H1 (cell line): ENCODE data around the gene HOXB3. TPM values are rescaled to one million over a fixed set of nuclear protein-coding genes. Genes with fewer than 3 reads are reported as not detected.
A peak's percentile ranks its signal among the peaks of the same experiment; 100 is the strongest.

ENCODE experiments used
- CTCF ChIA-PET: fragments of 300-600 bp; sonication (Branson Sonifier 250); formaldehyde crosslinking; loops from one replicate; lab custom pipeline; 2021; ENCODE audit not compliant: partially characterized antibody; lab: Charles Lee
- POLR2A ChIA-PET: fragments of 300-600 bp; sonication (Branson Sonifier 250); formaldehyde crosslinking; loops from one replicate; lab custom pipeline; 2021; ENCODE audit warnings: inconsistent platforms; ENCODE audit not compliant: partially characterized antibody; lab: Charles Lee
- DNase-seq, 2 experiments: peaks; one replicate each; pipeline versions ENCODE4 v3.0.0 to v3.0.0-alpha.2; 2010 to 2022; ENCODE audit warnings: low spot score in 2 of 2, low read depth in 1 of 2, mixed read lengths in 1 of 2
- FAIRE-seq: peaks from 2 replicates; lab custom pipeline; 2011; peaks lifted over from hg19 to GRCh38; lab: Jason Lieb, UNC
- H2AFZ ChIP-seq: 2 replicates; pipeline ENCODE4 v1.8.1; 2012; ENCODE audit warnings: low read length, inconsistent platforms
- H2AK5ac ChIP-seq: 2 replicates; pipeline ENCODE4 v1.6.1; 2013; ENCODE audit warnings: low read depth, low read length
- H2BK120ac ChIP-seq: replicated peaks from 2 replicates; pipeline ENCODE3; 2013; ENCODE audit warnings: low read depth, low read length, inconsistent platforms
- H2BK12ac ChIP-seq: 2 replicates; pipeline ENCODE4 v1.6.1; 2013; ENCODE audit warnings: low read depth, low read length
- H2BK15ac ChIP-seq: 2 replicates; pipeline ENCODE4 v1.6.1; 2013; ENCODE audit warnings: low read length
- H2BK20ac ChIP-seq: 2 replicates; pipeline ENCODE4 v1.6.1; 2013; ENCODE audit warnings: low read length
- H2BK5ac ChIP-seq: 2 replicates; pipeline ENCODE4 v1.6.1; 2013; ENCODE audit warnings: low read depth, low read length
- H3K14ac ChIP-seq: 2 replicates; pipeline ENCODE4 v1.6.1; 2013; ENCODE audit warnings: inconsistent platforms; ENCODE audit not compliant: insufficient read length
- H3K18ac ChIP-seq: 2 replicates; pipeline ENCODE4 v1.6.1; 2013; ENCODE audit warnings: low read length; ENCODE audit errors: extremely low read depth
- H3K23ac ChIP-seq: 2 replicates; pipeline ENCODE4 v1.6.1; 2013; ENCODE audit warnings: inconsistent platforms; ENCODE audit not compliant: insufficient read length
- H3K23me2 ChIP-seq: 2 replicates; pipeline ENCODE4 v1.6.1; 2013; ENCODE audit warnings: low read depth, low read length
- H3K27ac ChIP-seq: 2 replicates; pipeline ENCODE4 v1.6.1; 2011; ENCODE audit warnings: low read depth, low read length, inconsistent platforms
- H3K27me3 ChIP-seq, 4 experiments: replicated peaks in 1 of 4; 1 replicate in 1 of 4; 2 replicates in 3 of 4; pipeline versions ENCODE4 v1.6.1 to v1.8.1; 2011 to 2013; ENCODE audit warnings: low read length in 3 of 4, mild to moderate bottlenecking in 3 of 4, inconsistent platforms in 2 of 4, mixed read lengths in 2 of 4, moderate library complexity in 1 of 4; ENCODE audit not compliant: control insufficient read depth in 3 of 4, insufficient read depth in 3 of 4; ENCODE audit errors: extremely low read depth in 1 of 4
- H3K36me3 ChIP-seq, 4 experiments: 2 replicates each; pipeline versions ENCODE4 v1.6.1 to v1.8.1; 2011 to 2013; ENCODE audit warnings: mild to moderate bottlenecking in 4 of 4, low read length in 3 of 4, moderate library complexity in 2 of 4, control low read depth in 1 of 4, inconsistent platforms in 1 of 4; ENCODE audit not compliant: insufficient read depth in 4 of 4, control insufficient read depth in 2 of 4
- H3K4ac ChIP-seq: replicated peaks from 2 replicates; pipeline ENCODE3; 2013; ENCODE audit warnings: low read length, low read depth, mixed read lengths, inconsistent platforms; ENCODE audit not compliant: insufficient read length
- H3K4me1 ChIP-seq, 4 experiments: replicated peaks in 1 of 4; 1 replicate in 1 of 4; 2 replicates in 3 of 4; pipeline versions ENCODE4 v1.6.1 to v1.8.1; 2011 to 2013; ENCODE audit warnings: low read length in 3 of 4, inconsistent platforms in 2 of 4, mixed read lengths in 1 of 4; ENCODE audit not compliant: insufficient read depth in 4 of 4, control insufficient read depth in 3 of 4
- H3K4me2 ChIP-seq, 2 experiments: 2 replicates each; pipeline versions ENCODE4 v1.6.1 to v1.8.1; 2011 to 2013; ENCODE audit warnings: low read depth in 2 of 2, low read length in 2 of 2, control low read depth in 1 of 2, inconsistent platforms in 1 of 2, mild to moderate bottlenecking in 1 of 2; ENCODE audit not compliant: insufficient read depth in 1 of 2
- H3K4me3 ChIP-seq, 4 experiments: fragments of 200-600, 300-600 bp in 1 of 4; sonication (generic), shearing (Covaris generic), sonication (Bioruptor Twin) in 1 of 4; 2 replicates each; pipeline versions ENCODE4 v1.5.1 to v1.8.1; 2011 to 2016; ENCODE audit warnings: low read length in 4 of 4, low read depth in 3 of 4, control low read depth in 2 of 4, inconsistent platforms in 2 of 4, mild to moderate bottlenecking in 2 of 4, mixed read lengths in 1 of 4, moderate library complexity in 1 of 4; ENCODE audit not compliant: insufficient read depth in 2 of 4; ENCODE audit errors: extremely low read depth in 1 of 4
- H3K56ac ChIP-seq: replicated peaks from 2 replicates; pipeline ENCODE3; 2013; ENCODE audit warnings: low read depth, mild to moderate bottlenecking, mixed read lengths, low read length, inconsistent platforms; ENCODE audit not compliant: insufficient read length
- H3K79me1 ChIP-seq: 2 replicates; pipeline ENCODE4 v1.6.1; 2013; ENCODE audit warnings: low read depth, low read length, control low read depth
- H3K79me2 ChIP-seq, 2 experiments: 2 replicates each; pipeline versions ENCODE4 v1.6.1 to v1.8.1; 2012 to 2013; ENCODE audit warnings: low read length in 2 of 2, mild to moderate bottlenecking in 2 of 2, inconsistent platforms in 1 of 2; ENCODE audit not compliant: insufficient read depth in 2 of 2, control insufficient read depth in 1 of 2
- H3K9ac ChIP-seq, 4 experiments: replicated peaks in 1 of 4; 1 replicate in 1 of 4; 2 replicates in 3 of 4; pipeline versions ENCODE4 v1.6.1 to v1.8.1; 2011 to 2013; ENCODE audit warnings: low read depth in 3 of 4, low read length in 3 of 4, control low read depth in 2 of 4, mild to moderate bottlenecking in 2 of 4, moderate library complexity in 2 of 4, inconsistent platforms in 1 of 4; ENCODE audit errors: extremely low read depth in 1 of 4
- H3K9me3 ChIP-seq, 2 experiments: 2 replicates each; pipeline versions ENCODE4 v1.6.1 to v1.8.1; 2012 to 2013; ENCODE audit warnings: mild to moderate bottlenecking in 2 of 2, moderate library complexity in 2 of 2, control low read depth in 1 of 2, inconsistent platforms in 1 of 2, low read depth in 1 of 2, low read length in 1 of 2, mixed read lengths in 1 of 2; ENCODE audit not compliant: insufficient read depth in 2 of 2
- H4K20me1 ChIP-seq, 2 experiments: replicated peaks in 1 of 2; 2 replicates each; pipeline versions ENCODE3 to v1.8.1; 2011 to 2013; ENCODE audit warnings: inconsistent platforms in 2 of 2, low read length in 2 of 2, mild to moderate bottlenecking in 1 of 2; ENCODE audit not compliant: insufficient read depth in 2 of 2, control insufficient read depth in 1 of 2
- H4K5ac ChIP-seq: 2 replicates; pipeline ENCODE4 v1.6.1; 2013; ENCODE audit warnings: low read length, low read depth, mixed read lengths, inconsistent platforms; ENCODE audit not compliant: insufficient read length
- H4K8ac ChIP-seq: 2 replicates; pipeline ENCODE4 v1.8.0; 2013; ENCODE audit warnings: mild to moderate bottlenecking, moderate library complexity, low read length, inconsistent platforms; ENCODE audit not compliant: insufficient read depth; ENCODE audit errors: extremely low read depth
- H4K91ac ChIP-seq: replicated peaks from 2 replicates; pipeline ENCODE3; 2013; ENCODE audit warnings: low read length, mixed read lengths, inconsistent platforms; ENCODE audit not compliant: insufficient read length
- CTBP2 ChIP-seq: IDR thresholded peaks from 2 replicates; pipeline ENCODE4 v1.7.0; 2011; ENCODE audit warnings: borderline replicate concordance, mild to moderate bottlenecking, moderate library complexity, mixed read lengths, low read length; ENCODE audit not compliant: insufficient read depth, insufficient read length
- EZH2 ChIP-seq: fragments of 200-600 bp; sonication (generic); IDR thresholded peaks from 2 replicates; pipeline ENCODE4 v1.7.1; 2012; ENCODE audit warnings: low read depth, mild to moderate bottlenecking, moderate library complexity, low read length, inconsistent platforms; ENCODE audit not compliant: severe bottlenecking
- KDM5A ChIP-seq: fragments of 200-600 bp; IDR thresholded peaks from 2 replicates; pipeline ENCODE4 v1.7.1; 2012; ENCODE audit warnings: mild to moderate bottlenecking, low read length, inconsistent platforms, mixed read lengths
- NANOG ChIP-seq: IDR thresholded peaks from 2 replicates; pipeline ENCODE4 v1.6.1; 2011; ENCODE audit warnings: low read length, low read depth, mild to moderate bottlenecking, inconsistent platforms; ENCODE audit not compliant: insufficient read depth, poor library complexity, severe bottlenecking
- RBBP5 ChIP-seq: IDR thresholded peaks from 2 replicates; pipeline ENCODE4 v1.7.1; 2012; ENCODE audit warnings: low read depth, mild to moderate bottlenecking, inconsistent platforms, low read length, moderate library complexity, borderline replicate concordance
- SIRT6 ChIP-seq: IDR thresholded peaks from one replicate; pipeline ENCODE4 v1.7.1; 2012; ENCODE audit warnings: low read length, inconsistent platforms
- WGBS, 2 experiments: shearing (Covaris generic) in 1 of 2; methylation state at CpG; one replicate each; pipeline versions ENCODE4 v1.1.6 to v1.1.7; 2013 to 2015; ENCODE audit warnings: low lambda C conversion rate in 2 of 2, mixed read lengths in 2 of 2, inconsistent platforms in 1 of 2, low coverage in 1 of 2, missing lambda C conversion rate in 1 of 2; ENCODE audit not compliant: insufficient replicate concordance in 2 of 2, insufficient coverage in 1 of 2, insufficient read length in 1 of 2; ENCODE audit errors: extremely low coverage in 1 of 2, missing lambda C conversion rate in 1 of 2; 5-methylcytosine and 5-hydroxymethylcytosine counted together
- polyA plus RNA-seq, 7 experiments: library from polyadenylated mRNA; depleted of rRNA in 3 of 7; stranded (reverse) in 5 of 7; unstranded in 2 of 7; fragments of >200 nt in 5 of 7; fragments of 200-250 nt in 2 of 7; gene quantifications; 1 replicate in 5 of 7; 2 replicates in 1 of 7; 4 replicates in 1 of 7; pipeline versions ENCODE4 v1.2.1 to v1.2.3, GENCODE V29; 2011 to 2013; ENCODE audit warnings: missing spikeins in 2 of 7, mixed read lengths in 2 of 7
- total RNA-seq: library from RNA; stranded (reverse); fragmentation: NEBNext Ultra II Directional; extraction: Animal tissue kit (Norgen Biotek cat#: 25700); gene quantifications from 2 replicates; pipeline ENCODE4 v1.2.1, GENCODE V29; 2021
- TF ChIP-seq, protein P1 (sequence below), 3 experiments: IDR thresholded peaks; 1 replicate in 2 of 3; 2 replicates in 1 of 3; pipeline versions ENCODE4 v1.5.1 to v1.6.1; 2011; ENCODE audit warnings: low read length in 3 of 3, mild to moderate bottlenecking in 3 of 3, inconsistent platforms in 2 of 3, low read depth in 1 of 3, moderate library complexity in 1 of 3; ENCODE audit not compliant: insufficient read depth in 1 of 3; ENCODE audit errors: control extremely low read depth in 1 of 3

Gene HOXB3
- total and polyA plus RNA-seq, 2 of the 8 experiments (the other 6 are each of a cell fraction or from before 2014, with no cell fraction given) = not detected

DNA sequence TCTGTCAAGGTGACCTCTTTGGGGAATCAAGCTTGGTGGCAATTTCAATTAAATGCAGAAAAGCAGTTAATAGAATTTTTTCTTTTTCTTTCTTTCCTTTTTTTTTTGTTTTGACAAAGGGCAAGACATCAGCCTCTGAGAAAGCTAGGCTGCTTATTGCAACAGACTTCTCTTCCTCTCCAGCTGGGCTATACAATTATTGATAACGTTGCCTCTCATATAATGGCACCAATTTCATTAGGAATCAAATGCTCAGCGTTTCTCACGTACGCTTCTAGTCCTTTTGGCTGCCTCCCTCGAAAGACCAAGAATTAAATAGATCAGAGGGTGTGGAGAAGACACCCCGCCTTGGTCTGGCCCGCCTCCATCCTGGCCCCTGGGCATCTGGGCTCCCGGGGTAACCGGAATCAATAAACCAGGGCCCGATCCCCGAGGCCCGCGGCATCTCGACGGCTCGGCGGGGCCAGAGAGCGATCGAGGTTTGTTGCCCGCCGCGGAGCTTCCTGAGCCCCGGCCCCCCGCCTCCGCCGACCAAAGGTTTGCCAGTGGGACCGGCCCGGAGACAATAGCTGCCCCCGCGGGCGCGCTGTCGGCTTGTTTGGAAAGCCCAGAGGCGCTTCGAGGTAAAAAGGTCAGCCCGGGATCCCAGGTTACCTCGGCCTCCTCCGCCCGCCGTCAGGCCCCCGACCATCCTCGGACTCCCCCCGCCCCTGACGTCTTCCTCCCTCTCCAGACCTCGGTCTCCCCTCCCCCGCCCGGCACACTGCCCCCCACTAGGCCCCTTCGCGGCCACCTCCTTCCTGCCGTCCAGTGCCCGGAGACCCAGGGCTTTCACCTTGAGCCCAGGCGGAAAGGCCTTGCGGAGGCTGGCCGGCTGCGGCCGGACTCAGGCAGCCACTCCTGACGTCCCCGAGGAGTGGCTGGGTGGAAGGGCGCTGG is 63.2 kb downstream of the HOXB3 start:
- no peak overlapping the region for H2AFZ ChIP-seq
- ChIA-PET POLR2A (interaction anchor here (0.9 kb wide), 1 partner anchor 13 kb away, joined by 3 read pairs; no protein-coding TSS in a partner anchor), CTCF (interaction anchor here (0.6 to 2.0 kb wide), 4 partner anchors 16 to 95 kb away, joined by 3 to 5 read pairs (median 4); no protein-coding TSS in a partner anchor)
- H4K20me1 ChIP-seq = peaks cover 6 to 11% of the 10 kb centered on the region in 2 experiments
- H2BK12ac ChIP-seq = peak overlapping the region; percentile 68; the same call in 1 of the 2 replicates
- H3K9me3 ChIP-seq = no peaks in the 10 kb centered on the region
- FAIRE-seq (no peak), DNase-seq (peak in 1 of 2 experiments; percentile 84)
- H3K79me1 ChIP-seq = no peaks in the 10 kb centered on the region
- peaks cover 77 to 100% (median 98%) of the 10 kb centered on the region in 4 experiments for H3K27me3 ChIP-seq
- H2BK20ac ChIP-seq = peak overlapping the region; percentile 48; the same call in 1 of the 2 replicates
- no peak overlapping the region for H3K9ac ChIP-seq
- no peak overlapping the region for H3K4ac ChIP-seq
- peak overlapping the region in 1 of 4 experiments; percentile 54; a peak in 4 of 8 replicates for H3K4me3 ChIP-seq
- no peaks in the 10 kb centered on the region for H3K36me3 ChIP-seq
- H3K4me1 ChIP-seq = peaks cover 0 to 25% (median 12%) of the 10 kb centered on the region in 4 experiments; a peak in 6 of 7 replicates
- H3K56ac ChIP-seq = no peak overlapping the region
- H4K5ac ChIP-seq = no peak overlapping the region
- no peak overlapping the region for H3K23ac ChIP-seq
- H3K14ac ChIP-seq = no peak overlapping the region
- no peak overlapping the region for H2BK120ac ChIP-seq
- peak overlapping the region; percentile 25; the same call in 1 of the 2 replicates for H4K8ac ChIP-seq
- 2% methylated on average over 33 of the region's 59 CpGs; no CpG with 5 or more reads in 1 of the 2 experiments for WGBS, 2 experiments
- peak overlapping the region; percentile 32 for H4K91ac ChIP-seq
- H2BK5ac ChIP-seq = no peak overlapping the region
- H2AK5ac ChIP-seq = 0 out of 2 replicates have a peak overlapping the region, but pooled peaks have one; percentile 41
- no peak overlapping the region for H3K27ac ChIP-seq
- no peaks in the 10 kb centered on the region for H3K79me2 ChIP-seq
- peak overlapping the region; percentile 31 to 70 for H3K4me2 ChIP-seq
- H2BK15ac ChIP-seq = no peak overlapping the region
- no peak overlapping the region for H3K18ac ChIP-seq
- peaks cover 5% of the 10 kb centered on the region; the same call in 1 of the 2 replicates for H3K23me2 ChIP-seq
- no peak for TF ChIP-seq KDM5A
- no peak for TF ChIP-seq CTBP2
- TF ChIP-seq RBBP5 = 0 out of 2 replicates have a peak, but pooled peaks have one; percentile 57
- TF ChIP-seq NANOG = peak; percentile 37
- TF ChIP-seq SIRT6 = no peak
- TF ChIP-seq, protein P1, sequence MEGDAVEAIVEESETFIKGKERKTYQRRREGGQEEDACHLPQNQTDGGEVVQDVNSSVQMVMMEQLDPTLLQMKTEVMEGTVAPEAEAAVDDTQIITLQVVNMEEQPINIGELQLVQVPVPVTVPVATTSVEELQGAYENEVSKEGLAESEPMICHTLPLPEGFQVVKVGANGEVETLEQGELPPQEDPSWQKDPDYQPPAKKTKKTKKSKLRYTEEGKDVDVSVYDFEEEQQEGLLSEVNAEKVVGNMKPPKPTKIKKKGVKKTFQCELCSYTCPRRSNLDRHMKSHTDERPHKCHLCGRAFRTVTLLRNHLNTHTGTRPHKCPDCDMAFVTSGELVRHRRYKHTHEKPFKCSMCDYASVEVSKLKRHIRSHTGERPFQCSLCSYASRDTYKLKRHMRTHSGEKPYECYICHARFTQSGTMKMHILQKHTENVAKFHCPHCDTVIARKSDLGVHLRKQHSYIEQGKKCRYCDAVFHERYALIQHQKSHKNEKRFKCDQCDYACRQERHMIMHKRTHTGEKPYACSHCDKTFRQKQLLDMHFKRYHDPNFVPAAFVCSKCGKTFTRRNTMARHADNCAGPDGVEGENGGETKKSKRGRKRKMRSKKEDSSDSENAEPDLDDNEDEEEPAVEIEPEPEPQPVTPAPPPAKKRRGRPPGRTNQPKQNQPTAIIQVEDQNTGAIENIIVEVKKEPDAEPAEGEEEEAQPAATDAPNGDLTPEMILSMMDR (IDR thresholded peaks at IDR 0.05; ENCODE audit: control extremely low read depth in 1 of 3, insufficient read depth in 1 of 3, low read depth in 1 of 3, low read length in 3 of 3) = no peak
- no peak for TF ChIP-seq EZH2
